Pulmonary artery endothelial cell (primary cell): ENCODE results near the gene ZNRF1. TPM values are rescaled to one million over a fixed set of nuclear protein-coding genes. Genes with fewer than 3 reads are reported as not detected.
"Not testable (repeated sequence)": the region's sequence is repeated elsewhere in the genome, so short reads cannot be mapped to it uniquely, and the experiment has no call there.

Experiments used
- DNase-seq: peaks from one replicate; pipeline ENCODE4 v3.0.0-alpha.2; 2011; ENCODE audit warnings: low read depth, low spot score
- total RNA-seq: library from RNA; depleted of rRNA; stranded (reverse); fragments of >200 nt; gene quantifications from 2 replicates; pipeline ENCODE4 v1.2.3, GENCODE V29; 2014

The ZNRF1 gene
- total RNA-seq, 1 donor from 2014 or later: 16.9 TPM

GRCh38 chr16:75074920-75075687 lies 76.3 kb downstream of the ZNRF1 start:
- DNase-seq: peak; percentile 39

- no peak for DNase-seq
Observed at GRCh38 chr16:75075688-75076268, 77.0 kb downstream of the ZNRF1 start.

DNA sequence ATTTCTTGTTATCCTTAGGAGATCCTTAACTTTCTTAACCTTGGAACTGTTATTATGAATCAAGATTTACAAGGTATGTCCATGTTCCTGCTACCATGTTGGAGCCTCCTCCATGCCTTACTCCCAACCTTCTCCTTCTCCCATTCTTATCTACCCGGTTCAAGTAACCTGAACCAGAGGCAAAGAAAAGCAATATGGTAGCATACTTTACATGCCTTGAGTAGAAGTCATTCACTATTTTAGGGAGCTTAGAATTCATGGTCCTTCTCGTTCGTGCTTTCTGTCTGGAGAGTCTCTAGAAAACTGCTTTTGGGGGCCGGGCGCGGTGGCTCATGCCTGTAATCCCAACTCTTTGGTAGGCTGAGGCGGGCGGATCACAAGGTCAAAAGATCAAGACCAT lies 80.1 kb downstream of the ZNRF1 start:
- DNase-seq: no peak

DNA sequence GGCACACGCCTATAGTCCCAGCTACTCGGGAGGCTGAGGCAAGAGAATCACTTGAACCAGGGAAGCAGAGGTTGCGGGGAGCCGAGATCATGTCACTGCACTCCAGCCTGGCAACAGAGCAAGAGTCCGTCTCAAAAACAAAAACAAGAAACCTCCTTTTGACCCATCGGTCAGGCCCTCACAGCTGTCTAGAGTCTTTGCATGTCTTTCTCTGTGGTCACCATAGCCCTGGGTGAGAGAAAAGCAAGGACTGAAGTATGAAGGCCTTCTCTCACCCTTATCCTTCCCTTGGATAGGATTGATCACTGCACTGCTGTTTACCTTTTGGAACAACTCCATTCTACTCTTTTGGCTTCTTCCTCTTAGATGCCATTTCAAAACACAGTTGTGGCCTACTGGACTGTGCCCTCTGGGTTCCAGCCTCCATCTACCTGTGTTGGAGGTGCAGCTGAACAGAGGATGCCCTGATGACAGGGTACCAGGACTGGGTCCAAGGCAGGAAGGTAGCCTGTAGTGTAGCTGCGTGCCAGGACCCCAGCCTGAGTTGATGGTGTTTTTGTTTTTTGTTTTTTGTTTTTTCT lies 80.6 kb downstream of the ZNRF1 start:
- no peak for DNase-seq

DNA sequence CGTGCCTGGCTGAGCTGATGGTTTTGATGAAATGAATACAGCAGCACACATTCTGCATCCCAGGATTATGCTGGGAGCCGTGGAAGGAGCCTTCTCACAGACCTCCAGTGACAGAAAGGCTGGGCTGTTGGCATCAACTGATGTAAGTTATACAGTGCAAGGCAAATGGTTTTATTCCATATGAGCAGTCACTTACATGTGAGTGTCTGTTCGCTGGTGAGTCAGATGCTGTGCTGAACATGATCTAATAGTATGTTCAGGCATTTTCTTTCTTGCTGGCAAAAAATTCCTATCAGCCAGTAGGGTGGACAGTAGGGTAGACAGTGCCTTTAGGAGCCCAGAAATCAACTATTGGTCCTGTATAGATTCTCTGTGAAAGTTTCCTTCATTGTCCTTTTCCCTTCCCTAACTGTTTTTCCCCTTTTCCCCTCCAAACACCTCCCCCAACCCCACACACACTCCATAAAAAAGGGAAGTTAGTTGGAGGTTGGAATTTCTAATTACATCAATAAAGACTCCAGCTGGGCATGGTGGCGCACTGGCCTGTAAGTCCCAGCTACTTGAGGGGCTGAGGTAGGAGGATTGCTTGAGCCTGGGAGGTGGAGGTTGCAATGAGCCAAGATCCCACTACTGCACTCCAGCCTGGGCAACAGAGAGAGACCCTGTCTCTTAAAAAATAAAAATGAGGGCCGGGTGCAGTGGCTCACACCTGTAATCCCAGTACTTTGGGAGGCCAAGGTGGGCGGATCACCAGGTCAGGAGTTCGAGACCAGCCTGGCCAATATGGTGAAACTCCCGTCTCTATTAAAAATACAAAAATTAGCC lies 81.6 kb downstream of the ZNRF1 start:
- DNase-seq: no peak

GRCh38 chr16:75081179-75081859 lies 82.5 kb downstream of the ZNRF1 start:
- no peak for DNase-seq

DNA sequence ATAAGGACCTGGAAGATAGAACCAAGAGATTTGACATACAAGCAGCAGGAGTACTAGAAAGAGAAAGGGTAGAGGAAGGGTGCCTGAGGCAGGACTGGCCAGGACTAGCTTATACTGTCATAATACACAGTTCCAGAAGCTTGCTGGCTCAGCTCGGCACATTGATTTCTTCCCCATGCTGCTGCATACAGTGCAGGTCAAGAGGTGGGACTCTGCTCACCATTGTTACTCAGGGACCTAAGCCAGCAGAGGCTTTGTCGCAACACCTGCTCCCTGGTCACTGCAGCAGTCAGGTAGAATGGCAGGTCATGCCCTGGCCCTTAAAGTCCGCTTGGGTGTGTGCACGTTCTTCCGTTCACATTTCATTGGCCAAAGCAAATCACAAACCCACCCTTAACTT lies 85.0 kb downstream of the ZNRF1 start:
- DNase-seq: no peak

DNA sequence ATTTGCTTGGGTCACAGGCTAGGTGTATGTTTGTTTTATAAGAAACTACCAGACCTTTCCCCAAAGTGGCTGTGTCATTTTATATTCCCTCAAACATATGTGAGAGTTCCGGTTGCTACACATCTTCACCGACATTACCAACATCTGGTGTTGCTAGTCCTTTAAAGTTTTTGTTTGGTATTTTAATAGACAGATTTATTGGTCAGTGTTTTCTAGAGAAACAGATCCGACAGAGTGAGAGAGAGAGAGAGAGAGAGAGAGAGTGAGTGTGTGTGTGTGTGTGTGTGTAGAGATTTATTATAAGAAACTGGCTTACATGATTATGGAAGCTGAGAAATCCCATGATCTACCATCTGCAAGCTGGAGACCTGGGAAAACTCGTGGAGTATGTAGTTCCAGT lies 86.7 kb downstream of the ZNRF1 start:
- DNase-seq: no peak

GRCh38 chr16:75086281-75086680 lies 87.5 kb downstream of the ZNRF1 start:
- DNase-seq: no peak

DNA sequence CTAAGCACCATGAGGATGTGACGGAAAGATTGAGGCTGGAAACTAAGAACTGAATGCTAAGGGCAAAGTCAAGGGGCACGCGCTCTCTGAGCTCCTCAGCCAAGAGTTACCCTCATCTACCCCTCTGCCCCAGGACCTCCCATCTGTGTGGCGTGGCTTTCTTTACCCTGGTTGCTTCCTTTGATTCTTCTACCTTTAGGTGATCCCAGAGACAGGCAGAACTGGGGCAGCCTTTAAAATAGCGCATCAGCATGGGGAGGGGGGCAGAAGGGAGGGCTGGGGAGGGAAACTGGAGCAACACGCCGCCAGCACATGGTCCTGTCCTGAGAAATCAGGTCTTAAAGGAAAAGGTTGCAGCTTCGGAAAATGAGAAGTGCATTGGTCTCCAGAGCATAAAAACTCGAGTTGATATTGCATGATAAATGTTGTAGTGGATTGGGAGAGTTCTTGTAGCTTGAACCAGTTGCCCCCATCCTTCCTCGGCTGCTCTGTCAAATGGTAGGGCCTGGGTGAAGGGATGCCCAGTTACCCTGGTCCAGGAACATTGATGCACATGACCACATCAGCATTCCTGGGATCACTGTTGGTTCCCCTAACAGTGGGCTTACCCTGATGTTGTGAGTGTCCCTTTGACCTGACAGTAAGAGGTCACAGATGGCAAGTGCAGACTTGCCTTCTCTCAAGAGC lies 88.0 kb downstream of the ZNRF1 start:
- DNase-seq: no peak

DNA sequence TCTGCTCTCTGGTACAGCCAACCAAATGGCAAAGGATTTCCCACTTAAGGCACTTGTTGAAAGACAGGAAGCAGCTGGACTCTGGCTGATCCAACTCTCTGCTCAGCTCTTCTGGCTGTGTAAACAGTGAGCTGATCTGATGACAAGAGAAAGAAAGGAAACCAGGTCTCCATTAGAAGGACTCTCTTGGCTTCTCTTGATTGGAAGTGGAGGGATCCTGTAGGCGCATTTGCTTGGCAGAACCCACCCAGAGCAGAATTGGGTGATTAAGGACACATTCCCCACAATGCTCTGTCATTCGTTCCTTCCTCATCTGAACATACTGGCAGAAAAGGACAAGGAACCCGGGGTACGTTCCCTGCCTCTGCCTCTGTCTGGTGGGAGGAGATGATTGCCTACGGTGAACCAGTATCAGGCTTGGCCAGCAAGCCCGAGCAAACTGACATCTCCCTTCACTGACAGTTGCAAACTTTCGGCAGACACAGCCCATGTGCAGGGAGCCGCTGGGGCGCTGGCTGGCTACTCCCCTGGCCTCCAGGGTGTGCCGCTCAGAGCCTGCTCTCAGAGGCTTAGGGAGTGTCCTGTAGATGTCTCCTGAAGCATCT lies 88.7 kb downstream of the ZNRF1 start:
- DNase-seq: peak; percentile 95

DNA sequence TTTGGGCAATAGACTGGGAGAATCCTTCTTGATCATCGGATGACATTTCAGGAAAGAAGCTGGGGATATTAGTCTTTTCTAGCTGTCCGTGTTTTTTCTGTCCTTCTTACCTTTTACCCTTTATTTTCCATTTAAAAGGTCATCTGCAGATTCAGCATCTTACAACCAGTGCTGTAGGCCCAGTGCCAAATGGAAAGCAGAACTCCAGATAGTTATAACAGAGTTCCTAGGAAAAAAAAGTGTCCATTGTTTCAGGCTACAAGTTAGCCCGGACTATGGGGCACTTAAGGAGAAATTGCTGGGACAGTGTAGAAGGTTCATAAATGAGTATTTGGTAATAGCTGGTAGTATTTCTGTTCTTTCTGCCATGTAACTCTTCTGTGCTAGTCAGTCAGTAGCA lies 89.4 kb downstream of the ZNRF1 start:
- no peak for DNase-seq

DNA sequence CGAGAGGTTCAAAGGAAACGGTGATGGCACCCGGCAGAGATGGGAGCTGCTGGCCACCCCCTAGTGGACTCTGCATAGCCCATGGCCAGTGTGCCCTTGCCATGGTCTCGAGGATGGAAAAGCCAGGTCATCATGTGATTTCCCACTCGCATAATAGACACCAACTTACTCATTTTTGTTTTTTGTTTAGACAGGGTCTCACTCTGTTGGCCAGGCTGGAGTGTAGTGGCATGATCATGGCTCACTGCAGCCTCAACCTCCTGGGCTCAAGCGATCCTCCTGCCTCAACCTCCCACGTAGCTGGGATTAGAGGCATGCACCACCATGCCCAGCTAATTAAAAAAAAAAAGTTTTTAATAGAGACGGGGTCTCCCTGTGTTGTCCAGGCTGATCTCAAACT lies 90.1 kb downstream of the ZNRF1 start:
- no peak for DNase-seq

DNA sequence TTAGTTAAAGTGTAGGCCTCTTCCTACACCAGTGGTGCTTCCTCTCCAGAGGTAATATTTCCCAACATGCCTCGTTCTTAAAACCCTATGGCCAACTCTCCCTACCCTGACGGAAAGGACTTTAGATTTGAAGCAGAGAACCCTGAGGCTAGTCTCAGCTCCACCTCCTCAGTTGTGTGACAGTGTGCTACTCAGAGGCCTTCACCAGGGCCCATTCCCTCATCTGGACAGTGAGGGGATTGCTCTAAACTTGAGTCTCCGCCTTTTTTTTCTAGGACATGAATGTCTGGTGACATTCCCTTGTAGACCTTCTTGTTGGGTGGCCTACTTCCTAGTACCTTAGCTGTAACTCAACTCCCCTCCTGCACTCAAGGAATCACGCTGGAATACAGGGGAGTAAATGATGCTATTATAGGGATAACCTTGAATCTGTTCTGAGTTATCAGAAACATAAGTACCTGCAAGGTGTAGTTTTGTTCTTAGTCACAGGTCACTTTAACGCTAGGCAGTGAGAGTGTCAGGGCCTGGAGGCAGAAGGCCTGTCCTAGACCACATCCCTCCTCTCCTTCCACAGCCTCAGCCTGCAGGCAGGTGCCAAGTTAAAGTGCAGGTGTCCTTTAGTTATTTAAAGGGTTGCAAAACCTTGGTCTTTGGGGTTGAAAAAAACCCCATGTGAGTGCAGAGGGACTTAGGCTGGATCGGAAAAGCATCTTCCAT lies 90.8 kb downstream of the ZNRF1 start:
- no peak for DNase-seq

DNA sequence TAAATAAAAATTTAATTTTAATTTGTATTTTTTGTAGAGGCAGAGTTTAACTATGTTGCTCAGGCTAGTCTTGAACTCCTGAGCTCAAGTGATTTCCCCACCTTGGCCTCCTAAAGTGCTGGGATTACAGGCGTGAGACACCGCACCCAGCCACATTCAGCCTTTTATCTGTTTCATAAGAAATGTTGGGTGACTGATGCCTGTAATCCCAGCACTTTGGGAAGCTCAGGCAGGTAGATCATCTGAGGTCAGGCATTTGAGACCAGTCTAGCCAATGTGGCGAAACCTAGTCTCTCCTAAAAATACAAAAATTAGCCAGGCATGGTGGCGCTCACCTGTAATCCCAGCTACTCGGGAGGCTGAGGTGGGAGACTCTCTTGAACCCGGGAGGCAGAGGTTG lies 92.1 kb downstream of the ZNRF1 start:
- DNase-seq: not testable (repeated sequence)

DNA sequence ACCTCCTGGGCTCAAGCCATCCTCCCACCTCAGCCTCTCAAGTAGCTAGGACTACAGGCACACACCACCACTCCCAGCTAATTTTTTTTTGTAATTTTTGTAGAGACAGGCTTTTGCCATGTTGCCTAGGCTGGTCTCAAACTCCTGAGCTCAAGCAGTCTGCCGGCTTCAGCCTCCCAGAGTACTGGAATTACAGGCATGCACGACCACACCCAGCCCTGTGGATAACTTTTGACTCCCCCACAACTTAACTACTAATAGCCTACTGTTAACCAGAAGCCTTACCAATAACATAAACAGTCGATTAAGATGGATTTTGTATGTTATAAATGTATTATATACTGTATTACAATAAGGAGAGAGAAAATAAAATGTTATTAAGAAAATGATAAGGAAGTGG lies 92.8 kb downstream of the ZNRF1 start:
- DNase-seq: not testable (repeated sequence)

DNA sequence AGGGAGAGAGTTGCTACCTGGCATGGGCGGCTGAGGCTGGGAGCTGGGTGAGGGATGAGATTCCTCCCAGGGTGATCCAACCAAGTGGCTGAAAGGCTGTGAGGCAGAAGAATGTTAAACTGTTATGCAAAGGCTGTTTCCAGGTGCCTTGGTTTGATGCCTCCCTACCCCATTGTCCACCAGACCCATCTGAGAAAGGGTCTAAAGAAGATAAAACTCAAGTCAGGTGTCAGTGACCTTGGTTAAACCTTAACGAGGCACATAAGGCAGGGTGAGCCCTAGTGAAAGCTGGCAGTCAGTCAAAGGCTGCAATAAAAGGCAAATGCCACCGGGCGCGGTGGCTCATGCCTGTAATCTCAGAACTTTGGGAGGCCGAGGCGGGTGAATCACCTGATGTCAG lies 94.0 kb downstream of the ZNRF1 start:
- DNase-seq: no peak

DNA sequence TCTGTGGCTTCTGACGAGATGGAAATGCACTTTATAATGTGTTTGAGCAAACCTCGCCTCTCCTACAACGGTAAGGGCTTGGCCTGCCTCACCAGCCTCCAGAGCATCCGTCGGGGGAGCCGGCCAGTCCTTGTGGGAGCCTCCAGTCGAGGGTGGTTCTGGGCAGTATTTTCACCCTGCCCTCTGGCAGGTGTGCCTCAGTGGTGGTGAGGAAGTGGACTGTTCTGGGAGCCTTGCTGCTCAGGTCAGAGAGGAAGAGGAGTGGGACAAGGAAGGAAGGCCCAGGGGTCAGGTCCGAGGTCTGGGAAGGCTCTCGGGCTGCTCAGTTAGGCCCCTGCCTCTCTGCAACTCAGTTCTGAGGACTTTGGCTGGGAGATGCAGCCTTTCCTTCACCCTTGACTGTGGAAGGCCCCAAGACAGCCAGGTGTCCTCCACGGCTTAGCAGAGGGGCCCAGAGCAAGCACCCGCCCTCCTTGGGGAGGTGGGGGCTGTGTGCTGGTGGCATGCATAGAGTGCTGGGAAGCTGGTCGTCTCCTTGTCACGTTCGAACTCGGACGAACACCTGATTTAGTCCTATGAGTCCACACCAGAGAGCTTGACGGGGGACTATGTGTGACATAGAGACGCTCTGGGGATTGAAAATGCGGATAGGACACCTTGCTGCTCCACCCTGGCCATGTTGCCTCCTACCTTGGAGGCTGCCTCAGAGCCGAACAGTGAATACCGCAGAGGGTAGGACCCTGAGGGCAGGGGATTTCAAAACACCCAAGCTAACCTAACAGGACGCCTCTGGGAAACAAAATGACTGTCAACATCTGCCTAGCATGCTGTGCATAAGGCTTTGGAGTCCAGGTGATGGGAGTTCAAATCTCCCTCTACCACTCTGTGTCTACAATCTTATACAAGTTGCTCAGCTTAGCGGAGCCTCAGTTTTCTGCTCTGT lies 95.0 kb downstream of the ZNRF1 start:
- no peak for DNase-seq

DNA sequence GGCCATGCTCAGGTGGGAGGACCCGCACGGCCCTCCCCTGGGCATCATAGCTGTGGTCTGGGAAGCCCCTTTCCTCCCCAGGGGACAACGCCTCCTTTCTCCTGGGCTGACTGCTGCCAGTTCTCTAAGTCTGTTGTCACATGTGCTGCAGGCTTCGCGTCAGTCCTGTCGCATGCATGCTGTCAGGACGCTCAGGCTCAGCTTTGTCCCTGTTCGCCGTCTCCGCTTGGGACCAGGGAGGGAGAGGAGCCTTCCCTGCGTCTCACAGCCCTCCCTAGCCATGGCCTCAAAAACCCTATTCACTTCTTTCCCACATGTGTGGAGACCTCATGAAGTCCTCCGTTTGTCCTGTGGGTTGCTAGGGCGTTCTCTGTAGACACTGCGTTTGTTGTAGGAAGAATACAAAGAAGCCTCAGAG lies 96.4 kb downstream of the ZNRF1 start:
- no peak for DNase-seq
